K562 (cell line): Measurements from ENCODE around the gene ADAM22.

ENCODE experiments used
- CTCF ChIP-seq, 3 experiments: IDR thresholded peaks in 2 of 3; conservative IDR thresholded peaks in 1 of 3; 2 replicates each; pipeline ENCODE4 v1.5.1; 2011 to 2012; ENCODE audit warnings: low read length in 3 of 3, mild to moderate bottlenecking in 3 of 3, control low read depth in 2 of 3, improper control_type of control experiment in 1 of 3, inconsistent platforms in 1 of 3, low read depth in 1 of 3, mixed read lengths in 1 of 3, moderate library complexity in 1 of 3; ENCODE audit not compliant: insufficient read depth in 2 of 3
- EHMT2 ChIP-seq: fragments of 450-650 bp; IDR thresholded peaks from 2 replicates; pipeline ENCODE4 v1.6.1; 2018; ENCODE audit warnings: antibody characterized with exemption
- NBN ChIP-seq: fragments of 450-650 bp; IDR thresholded peaks from 2 replicates; pipeline ENCODE4 v1.6.1; 2016; ENCODE audit warnings: low read depth, mild to moderate bottlenecking
- TFAP4 ChIP-seq: sonication (generic); formaldehyde crosslinking; IDR thresholded peaks from 2 replicates; pipeline ENCODE4 v1.8.0; 2022; ENCODE audit warnings: missing genetic modification reagents, mild to moderate bottlenecking, moderate library complexity, borderline replicate concordance

GRCh38 chr7:88092676-88092999 is 158.6 kb downstream of the ADAM22 start:
- no peak for TF ChIP-seq CTCF (IDR thresholded peaks at IDR 0.05 in 2 of 3, conservative IDR thresholded peaks at IDR 0.05 in 1 of 3; ENCODE audit: insufficient read depth in 2 of 3, low read depth in 1 of 3, low read length in 3 of 3)
- no peak for TF ChIP-seq EHMT2
- TF ChIP-seq NBN: no peak
- no peak for TF ChIP-seq TFAP4 (CRISPR knock-in tag)
